Osteocyte (in vitro differentiated cells): ENCODE measurements around the gene RPS3A. TPM values are rescaled to one million over a fixed set of nuclear protein-coding genes. Genes with fewer than 3 reads are reported as not detected.
"Not testable (repeated sequence)": the region's sequence is repeated elsewhere in the genome, so short reads cannot be mapped to it uniquely, and the experiment has no call there.

Experiments used
- DNase-seq: peaks from one replicate; pipeline ENCODE4 v3.0.0; 2021; ENCODE audit warnings: mixed read lengths; ENCODE audit not compliant: unreplicated experiment; ENCODE audit errors: extremely low spot score
- H3K27ac Mint-ChIP-seq: one replicate; pipeline ENCODE4 v1.8.0; 2021; ENCODE audit warnings: mild to moderate bottlenecking, mixed read lengths; ENCODE audit not compliant: unreplicated experiment
- H3K27me3 Mint-ChIP-seq: one replicate; pipeline ENCODE4 v1.8.0; 2021; ENCODE audit warnings: mixed read lengths; ENCODE audit not compliant: unreplicated experiment
- H3K36me3 Mint-ChIP-seq: one replicate; pipeline ENCODE4 v1.8.0; 2021; ENCODE audit warnings: mixed read lengths; ENCODE audit not compliant: unreplicated experiment
- H3K4me1 Mint-ChIP-seq: one replicate; pipeline ENCODE4 v1.8.0; 2021; ENCODE audit warnings: mixed read lengths; ENCODE audit not compliant: unreplicated experiment
- H3K4me3 Mint-ChIP-seq: one replicate; pipeline ENCODE4 v1.8.0; 2021; ENCODE audit warnings: mild to moderate bottlenecking, moderate library complexity, mixed read lengths; ENCODE audit not compliant: unreplicated experiment
- H3K9me3 Mint-ChIP-seq: one replicate; pipeline ENCODE4 v1.8.0; 2021; ENCODE audit warnings: mixed read lengths; ENCODE audit not compliant: unreplicated experiment
- CTCF ChIP-seq: fragments of 200-600 bp; sonication (generic); IDR thresholded peaks from 2 replicates; pipeline ENCODE4 v1.5.0; 2021; ENCODE audit warnings: antibody characterized with exemption, mild to moderate bottlenecking, moderate library complexity
- total RNA-seq: library from RNA; stranded (reverse); gene quantifications from 2 replicates; pipeline ENCODE4 v1.2.1, GENCODE V29; 2021

Gene RPS3A
- total RNA-seq, 1 donor from 2014 or later, result 1,586 TPM

- Mint-ChIP-seq H3K4me3 (no peak overlapping the region), H3K4me1 (no peaks in the 10 kb centered on the region), H3K36me3 (peaks cover 14% of the 10 kb centered on the region), H3K27me3 (no peaks in the 10 kb centered on the region), H3K27ac (no peak overlapping the region), H3K9me3 (no peaks in the 10 kb centered on the region)
- DNase-seq, result no peak
- TF ChIP-seq CTCF, result no peak
Measured at GRCh38 chr4:151133311-151133710, 33.9 kb downstream of the RPS3A start.

GRCh38 chr4:151136048-151136447, 36.6 kb downstream of the RPS3A start:
- not testable (repeated sequence) for H3K4me3 Mint-ChIP-seq, H3K4me1 Mint-ChIP-seq, H3K9me3 Mint-ChIP-seq, H3K36me3 Mint-ChIP-seq, DNase-seq, H3K27me3 Mint-ChIP-seq, H3K27ac Mint-ChIP-seq

GRCh38 chr4:151139814-151140213, 40.4 kb downstream of the RPS3A start:
- H3K9me3 Mint-ChIP-seq, result no peaks in the 10 kb centered on the region
- H3K36me3 Mint-ChIP-seq, result peaks cover 9% of the 10 kb centered on the region
- no peaks in the 10 kb centered on the region for H3K27me3 Mint-ChIP-seq
- H3K4me1 Mint-ChIP-seq, result peaks cover 9% of the 10 kb centered on the region
- no peak overlapping the region for H3K4me3 Mint-ChIP-seq
- H3K27ac Mint-ChIP-seq, result no peak overlapping the region
- TF ChIP-seq CTCF, result no peak
- DNase-seq, result no peak

GRCh38 chr4:151142758-151143157, 43.3 kb downstream of the RPS3A start:
- Mint-ChIP-seq H3K9me3 (no peaks in the 10 kb centered on the region), H3K36me3 (peaks cover 18% of the 10 kb centered on the region), H3K27ac (no peak overlapping the region), H3K4me1 (peaks cover 9% of the 10 kb centered on the region), H3K27me3 (no peaks in the 10 kb centered on the region), H3K4me3 (no peak overlapping the region)
- no peak for TF ChIP-seq CTCF
- no peak for DNase-seq

GRCh38 chr4:151143162-151143561, 43.7 kb downstream of the RPS3A start:
- H3K4me3 Mint-ChIP-seq, result no peak overlapping the region
- H3K4me1 Mint-ChIP-seq, result peaks cover 9% of the 10 kb centered on the region
- no peak overlapping the region for H3K27ac Mint-ChIP-seq
- peaks cover 22% of the 10 kb centered on the region for H3K36me3 Mint-ChIP-seq
- H3K9me3 Mint-ChIP-seq, result no peaks in the 10 kb centered on the region
- no peak for DNase-seq
- TF ChIP-seq CTCF, result no peak
- H3K27me3 Mint-ChIP-seq, result no peaks in the 10 kb centered on the region

GRCh38 chr4:151143811-151144210, 44.4 kb downstream of the RPS3A start:
- no peak for TF ChIP-seq CTCF
- Mint-ChIP-seq H3K36me3 (peaks cover 23% of the 10 kb centered on the region), H3K9me3 (no peaks in the 10 kb centered on the region), H3K27me3 (no peaks in the 10 kb centered on the region), H3K4me3 (no peak overlapping the region), H3K27ac (no peak overlapping the region), H3K4me1 (peaks cover 9% of the 10 kb centered on the region)
- no peak for DNase-seq
